Epithelial cell of alveolus of lung (primary cell): ENCODE measurements around the gene TRIM42. TPM values are rescaled to one million over a fixed set of nuclear protein-coding genes. Genes with fewer than 3 reads are reported as not detected.

Source experiments
- total RNA-seq: library from RNA; depleted of rRNA; stranded (reverse); fragments of >200 nt; gene quantifications from 2 replicates; pipeline ENCODE4 v1.2.1, GENCODE V29; 2015

Gene TRIM42
- total RNA-seq = not detected in 2 replicates

GRCh38 chr3:140677764-140678163 lies at the start of gene TRIM42:
Gene TRIM42, plus strand, starts transcription at chr3:140678064. Its CDS starts 166 bp downstream, at chr3:140678230.

